GM12872 (cell line): ENCODE results near the gene SCAP.

ENCODE experiments used
- CTCF ChIP-seq: IDR thresholded peaks from 3 replicates; pipeline ENCODE4 v1.5.1; 2011; ENCODE audit warnings: low read depth, mild to moderate bottlenecking, low read length, moderate library complexity; ENCODE audit not compliant: insufficient read depth

The SCAP gene

GRCh38 chr3:47475570-47476329 is at the start of gene SCAP:
SCAP (minus strand) TSS chr3:47475941; CDS start chr3:47442993, 32,948 bp downstream.
- peak; percentile 75 for TF ChIP-seq CTCF

- TF ChIP-seq CTCF = no peak
Observed at GRCh38 chr3:47523310-47524073, 47.8 kb upstream of the SCAP start.

GRCh38 chr3:47522082-47522987 is 46.6 kb upstream of the SCAP start:
- peak; percentile 93 for TF ChIP-seq CTCF

- no peak for TF ChIP-seq CTCF
Observed at GRCh38 chr3:47520756-47521155, 45.0 kb upstream of the SCAP start.

- TF ChIP-seq CTCF = no peak
Observed at GRCh38 chr3:47517937-47518336, 42.2 kb upstream of the SCAP start.

GRCh38 chr3:47515864-47516319 is 40.2 kb upstream of the SCAP start:
- no peak for TF ChIP-seq CTCF

- TF ChIP-seq CTCF = no peak
Observed at GRCh38 chr3:47515100-47515499, 39.4 kb upstream of the SCAP start.
